IMR-90 (cell line): ENCODE data around the gene UBR4. TPM values are rescaled to one million over a fixed set of nuclear protein-coding genes. Genes with fewer than 3 reads are reported as not detected.

Source experiments
- ATAC-seq: fragments of 200-7000 bp; cut with Tn5 transposase; 2 replicates; pipeline ENCODE4 v1.9.1; 2020; ENCODE audit warnings: low read depth, mild to moderate bottlenecking, moderate library complexity
- BruUV-seq: library from RNA; stranded (reverse); fragments of 400-500 nt; replicated peaks from 2 replicates; lab custom pipeline; 2021; lab: Mats Ljungman, UMichigan
- CTCF ChIA-PET: fragments of 300-600 bp; formaldehyde crosslinking; extraction: SDS; loops from one replicate; lab custom pipeline; 2021; ENCODE audit warnings: antibody characterized with exemption; lab: Yijun Ruan, JAX
- POLR2A ChIA-PET: fragments of 300-600 bp; sonication (Branson Sonifier 250); formaldehyde crosslinking; loops from one replicate; lab custom pipeline; 2022; ENCODE audit warnings: antibody characterized with exemption; ENCODE audit not compliant: unreplicated experiment; lab: Charles Lee
- DNase-seq: peaks from one replicate; pipeline ENCODE4 v3.0.0; 2013
- H2AFZ ChIP-seq: replicated peaks from 2 replicates; pipeline ENCODE3; 2013; ENCODE audit warnings: low read length, mild to moderate bottlenecking; ENCODE audit not compliant: poor library complexity
- H2AK5ac ChIP-seq: 2 replicates; pipeline ENCODE4 v1.6.1; 2013; ENCODE audit warnings: low read depth, low read length, inconsistent platforms
- H2AK9ac ChIP-seq: replicated peaks from 2 replicates; pipeline ENCODE3; 2013; ENCODE audit warnings: mild to moderate bottlenecking, low read depth, low read length, moderate library complexity; ENCODE audit not compliant: poor library complexity
- H2BK120ac ChIP-seq: 2 replicates; pipeline ENCODE4 v1.6.1; 2013; ENCODE audit warnings: low read depth, low read length, inconsistent platforms
- H2BK15ac ChIP-seq: 3 replicates; pipeline ENCODE4 v1.6.1; 2013; ENCODE audit warnings: low read depth, low read length, inconsistent platforms
- H2BK20ac ChIP-seq: 2 replicates; pipeline ENCODE4 v1.6.1; 2013; ENCODE audit warnings: low read depth, mild to moderate bottlenecking, inconsistent platforms, low read length, moderate library complexity
- H2BK5ac ChIP-seq: 2 replicates; pipeline ENCODE4 v1.6.1; 2013; ENCODE audit warnings: mild to moderate bottlenecking, low read depth, low read length, inconsistent platforms; ENCODE audit not compliant: poor library complexity, severe bottlenecking
- H3K14ac ChIP-seq: replicated peaks from 2 replicates; pipeline ENCODE4 v1.6.1; 2013; ENCODE audit warnings: low read depth, low read length, inconsistent platforms
- H3K18ac ChIP-seq: 2 replicates; pipeline ENCODE4 v1.6.1; 2013; ENCODE audit warnings: low read depth, low read length, control low read depth
- H3K23ac ChIP-seq: 2 replicates; pipeline ENCODE4 v1.6.1; 2013; ENCODE audit warnings: low read depth, low read length, inconsistent platforms
- H3K27ac ChIP-seq: 2 replicates; pipeline ENCODE4 v1.5.1; 2013; ENCODE audit warnings: mild to moderate bottlenecking, control low read depth, low read length; ENCODE audit not compliant: insufficient read depth
- H3K27me3 ChIP-seq: 2 replicates; pipeline ENCODE4 v1.6.1; 2013; ENCODE audit warnings: low read length; ENCODE audit not compliant: control insufficient read depth, insufficient read depth
- H3K36me3 ChIP-seq: 2 replicates; pipeline ENCODE4 v1.6.1; 2013; ENCODE audit warnings: low read length, mixed read lengths; ENCODE audit not compliant: control insufficient read depth, insufficient read depth
- H3K4ac ChIP-seq: 2 replicates; pipeline ENCODE4 v1.6.1; 2013; ENCODE audit warnings: low read depth, low read length, inconsistent platforms
- H3K4me1 ChIP-seq: 2 replicates; pipeline ENCODE4 v1.6.1; 2013; ENCODE audit warnings: low read length, mixed read lengths; ENCODE audit not compliant: control insufficient read depth, insufficient read depth
- H3K4me2 ChIP-seq: 2 replicates; pipeline ENCODE4 v1.6.1; 2013; ENCODE audit warnings: low read depth, mild to moderate bottlenecking, control low read depth, low read length, moderate library complexity
- H3K4me3 ChIP-seq: 2 replicates; pipeline ENCODE4 v1.5.1; 2013; ENCODE audit warnings: low read depth, mild to moderate bottlenecking, control low read depth, low read length, moderate library complexity; ENCODE audit not compliant: insufficient read depth
- H3K56ac ChIP-seq: 2 replicates; pipeline ENCODE4 v1.6.1; 2013; ENCODE audit warnings: low read length, inconsistent platforms; ENCODE audit not compliant: insufficient read depth; ENCODE audit errors: extremely low read depth
- H3K79me1 ChIP-seq, 2 experiments: 2 replicates each; pipeline ENCODE4 v1.6.1; 2013; ENCODE audit warnings: low read length in 2 of 2, inconsistent platforms in 1 of 2, low read depth in 1 of 2
- H3K9ac ChIP-seq: 2 replicates; pipeline ENCODE4 v1.6.1; 2013; ENCODE audit warnings: low read depth, low read length, control low read depth
- H3K9me1 ChIP-seq: 2 replicates; pipeline ENCODE4 v1.6.1; 2013; ENCODE audit warnings: low read length, inconsistent platforms; ENCODE audit not compliant: insufficient read depth
- H3K9me3 ChIP-seq: 2 replicates; pipeline ENCODE4 v1.6.1; 2013; ENCODE audit warnings: low read length; ENCODE audit not compliant: control insufficient read depth, insufficient read depth
- H4K20me1 ChIP-seq: 2 replicates; pipeline ENCODE4 v1.6.1; 2013; ENCODE audit warnings: low read length, inconsistent platforms; ENCODE audit not compliant: insufficient read depth
- H4K5ac ChIP-seq: 2 replicates; pipeline ENCODE4 v1.6.1; 2013; ENCODE audit warnings: mild to moderate bottlenecking, low read depth, low read length, control low read depth
- H4K8ac ChIP-seq, 2 experiments: 2 replicates each; pipeline ENCODE4 v1.6.1; 2013; ENCODE audit warnings: low read depth in 2 of 2, low read length in 2 of 2, control low read depth in 1 of 2, inconsistent platforms in 1 of 2
- H4K91ac ChIP-seq: 2 replicates; pipeline ENCODE4 v1.6.1; 2013; ENCODE audit warnings: low read depth, low read length, inconsistent platforms; ENCODE audit not compliant: insufficient read depth
- BHLHE40 ChIP-seq: fragments of 150-350 bp; IDR thresholded peaks from 2 replicates; pipeline ENCODE4 v1.6.1; 2016; ENCODE audit warnings: mild to moderate bottlenecking, low read depth, low read length
- CEBPB ChIP-seq: IDR thresholded peaks from 2 replicates; pipeline ENCODE4 v1.6.1; 2012; ENCODE audit warnings: low read depth, low read length, improper control_type of control experiment
- CHD1 ChIP-seq: IDR thresholded peaks from 2 replicates; pipeline ENCODE4 v1.6.1; 2012; ENCODE audit warnings: low read depth, low read length, improper control_type of control experiment
- ELK1 ChIP-seq: fragments of 150-350 bp; IDR thresholded peaks from 2 replicates; pipeline ENCODE4 v1.6.1; 2016; ENCODE audit warnings: low read depth, mild to moderate bottlenecking, low read length, moderate library complexity, borderline replicate concordance
- FOS ChIP-seq: fragments of 150-350 bp; IDR thresholded peaks from 2 replicates; pipeline ENCODE4 v1.6.1; 2016; ENCODE audit warnings: low read depth, low read length
- MAFK ChIP-seq: IDR thresholded peaks from 2 replicates; pipeline ENCODE4 v1.6.1; 2012; ENCODE audit warnings: low read depth, low read length, improper control_type of control experiment
- MAZ ChIP-seq: IDR thresholded peaks from 2 replicates; pipeline ENCODE4 v1.6.1; 2012; ENCODE audit warnings: low read depth, mild to moderate bottlenecking, low read length, improper control_type of control experiment, moderate library complexity, borderline replicate concordance
- MXI1 ChIP-seq: IDR thresholded peaks from 2 replicates; pipeline ENCODE4 v1.6.1; 2012; ENCODE audit warnings: low read depth, mild to moderate bottlenecking, low read length, moderate library complexity, borderline replicate concordance
- NFE2L2 ChIP-seq: fragments of 150-350 bp; IDR thresholded peaks from 2 replicates; pipeline ENCODE4 v1.6.1; 2016; ENCODE audit warnings: low read depth, mild to moderate bottlenecking, low read length
- POLR2A ChIP-seq: IDR thresholded peaks from 2 replicates; pipeline ENCODE4 v1.6.1; 2012; ENCODE audit warnings: mild to moderate bottlenecking, low read depth, low read length
- RAD21 ChIP-seq: IDR thresholded peaks from 2 replicates; pipeline ENCODE4 v1.6.1; 2012; ENCODE audit warnings: low read length, improper control_type of control experiment
- RCOR1 ChIP-seq: IDR thresholded peaks from 2 replicates; pipeline ENCODE4 v1.6.1; 2012; ENCODE audit warnings: mild to moderate bottlenecking, low read length, improper control_type of control experiment; ENCODE audit not compliant: insufficient replicate concordance
- RFX5 ChIP-seq: IDR thresholded peaks from 2 replicates; pipeline ENCODE4 v1.8.0; 2012; ENCODE audit warnings: low read depth, mild to moderate bottlenecking, low read length, moderate library complexity
- SMC3 ChIP-seq: fragments of 150-350 bp; IDR thresholded peaks from 2 replicates; pipeline ENCODE4 v1.6.1; 2016; ENCODE audit warnings: low read depth, mild to moderate bottlenecking, antibody characterized with exemption, low read length, moderate library complexity
- USF2 ChIP-seq: fragments of 150-350 bp; IDR thresholded peaks from 2 replicates; pipeline ENCODE4 v1.6.1; 2017; ENCODE audit warnings: mild to moderate bottlenecking, antibody characterized with exemption, low read length, low read depth
- WGBS, 2 experiments: methylation state at CpG; one replicate each; pipeline versions ENCODE4 v1.1.5 to v1.1.7; 2013; ENCODE audit warnings: missing lambda C conversion rate in 2 of 2; ENCODE audit not compliant: insufficient read length in 1 of 2; ENCODE audit errors: extremely low coverage in 2 of 2; 5-methylcytosine and 5-hydroxymethylcytosine counted together
- dilution Hi-C: fragments of 300-500 bp; cut with HindIII; formaldehyde crosslinking; loops from one replicate; pipeline ENCODE4 v1.14.3; 2018; ENCODE audit warnings: low sequenced_read_pairs; ENCODE audit not compliant: unreplicated experiment
- in situ Hi-C: fragments of 300-500 bp; cut with MboI; formaldehyde crosslinking; loops from 3 replicates; pipeline ENCODE4 v1.14.3; 2019; ENCODE audit warnings: low sequenced_read_pairs, inconsistent platforms, mixed read lengths
- intact Hi-C: fragments of 100-400 bp; cut with micrococcal nuclease; formaldehyde crosslinking; loops from 2 replicates; pipeline ENCODE4 v1.10.0; 2022
- polyA plus RNA-seq, 3 experiments: library from polyadenylated mRNA; depleted of rRNA; stranded (reverse); fragments of >200 nt; gene quantifications; 2 replicates each; pipeline ENCODE4 v1.2.3, GENCODE V29; 2012; ENCODE audit warnings: low replicate concordance in 1 of 3
- total RNA-seq: library from RNA; depleted of rRNA; stranded (reverse); fragments of >200 nt; gene quantifications from 2 replicates; pipeline ENCODE4 v1.2.3, GENCODE V29; 2012
- TF ChIP-seq, protein P1 (sequence below): conservative IDR thresholded peaks from 2 replicates; pipeline ENCODE4 v1.5.1; 2012; ENCODE audit warnings: mild to moderate bottlenecking, low read depth, low read length, improper control_type of control experiment

Gene UBR4
- total and polyA plus RNA-seq, 2 of the 4 experiments (the other 2 are of a cell fraction), result 87.8 to 121 TPM

DNA sequence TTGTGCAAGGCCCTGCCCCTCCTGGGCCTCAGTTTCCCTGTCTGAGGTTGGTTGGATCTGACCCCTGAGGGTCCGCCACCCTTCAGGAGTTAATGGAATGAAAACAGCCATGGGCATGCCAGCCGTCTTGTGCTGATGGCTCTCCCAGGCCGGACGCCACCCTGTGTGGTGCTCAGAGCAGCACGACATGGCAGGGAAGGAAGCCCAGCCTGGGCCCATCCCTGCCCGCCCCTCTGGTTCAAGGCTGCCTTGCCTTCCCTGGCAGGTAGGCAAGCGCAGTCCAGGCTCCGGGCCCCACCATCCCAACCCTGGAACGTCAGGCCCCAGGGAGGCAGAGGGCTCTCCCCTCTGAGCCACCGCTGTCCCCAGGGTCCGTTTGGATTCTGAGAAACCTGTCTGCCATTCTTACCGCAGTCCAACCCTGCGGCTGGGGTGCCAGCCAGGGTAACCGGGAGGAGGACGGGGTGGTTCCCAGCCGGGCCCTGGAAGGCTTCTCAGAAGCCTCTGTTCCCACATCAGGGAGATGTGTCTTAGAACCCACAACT, 145.1 kb downstream of the UBR4 start:
- in situ Hi-C loops, result no loop called here
- CTCF ChIA-PET, result no interaction called here

More for the DNA sequence above, 145.1 kb downstream of the UBR4 start:
- Histone ChIP-seq H3K14ac (no peak overlapping the region), H3K4me2 (no peak overlapping the region), H2BK20ac (no peak overlapping the region), H3K4ac (no peak overlapping the region), H4K91ac (no peak overlapping the region), H2BK5ac (no peak overlapping the region), H3K9me1 (no peaks in the 10 kb centered on the region), H3K36me3 (no peaks in the 10 kb centered on the region), H3K4me1 (peaks cover 2% of the 10 kb centered on the region; the same call in 1 of the 2 replicates), H2AK5ac (no peak overlapping the region), H3K9me3 (no peaks in the 10 kb centered on the region), H2BK15ac (no peak overlapping the region), H3K4me3 (no peak overlapping the region), H2BK120ac (no peak overlapping the region), H2AFZ (no peak overlapping the region), H3K27ac (no peak overlapping the region), H3K27me3 (no peaks in the 10 kb centered on the region), H3K79me1 (no peaks in the 10 kb centered on the region), H3K9ac (no peak overlapping the region), H4K5ac (no peak overlapping the region), H4K20me1 (no peaks in the 10 kb centered on the region), H3K23ac (no peak overlapping the region), H4K8ac (no peak overlapping the region), H2AK9ac (no peak overlapping the region), H3K18ac (no peak overlapping the region), H3K56ac (no peak overlapping the region)
- BruUV-seq, result no TSS peak
- intact Hi-C loops, result no loop called here
- dilution Hi-C loops, result no loop called here
- no peak for ATAC-seq
- 93% methylated on average over 11 of the region's 16 CpGs; no CpG with 5 or more reads in 1 of the 2 experiments for WGBS, 2 experiments
- DNase-seq, result no peak
- POLR2A ChIA-PET, result no interaction called here
- TF ChIP-seq RAD21 (no peak), SMC3 (no peak), CEBPB (no peak), BHLHE40 (no peak), FOS (no peak), RCOR1 (no peak), MAZ (no peak), RFX5 (no peak), CHD1 (no peak), MAFK (no peak), POLR2A (no peak), MXI1 (no peak), ELK1 (no peak), USF2 (no peak), NFE2L2 (no peak)
- TF ChIP-seq, protein P1, sequence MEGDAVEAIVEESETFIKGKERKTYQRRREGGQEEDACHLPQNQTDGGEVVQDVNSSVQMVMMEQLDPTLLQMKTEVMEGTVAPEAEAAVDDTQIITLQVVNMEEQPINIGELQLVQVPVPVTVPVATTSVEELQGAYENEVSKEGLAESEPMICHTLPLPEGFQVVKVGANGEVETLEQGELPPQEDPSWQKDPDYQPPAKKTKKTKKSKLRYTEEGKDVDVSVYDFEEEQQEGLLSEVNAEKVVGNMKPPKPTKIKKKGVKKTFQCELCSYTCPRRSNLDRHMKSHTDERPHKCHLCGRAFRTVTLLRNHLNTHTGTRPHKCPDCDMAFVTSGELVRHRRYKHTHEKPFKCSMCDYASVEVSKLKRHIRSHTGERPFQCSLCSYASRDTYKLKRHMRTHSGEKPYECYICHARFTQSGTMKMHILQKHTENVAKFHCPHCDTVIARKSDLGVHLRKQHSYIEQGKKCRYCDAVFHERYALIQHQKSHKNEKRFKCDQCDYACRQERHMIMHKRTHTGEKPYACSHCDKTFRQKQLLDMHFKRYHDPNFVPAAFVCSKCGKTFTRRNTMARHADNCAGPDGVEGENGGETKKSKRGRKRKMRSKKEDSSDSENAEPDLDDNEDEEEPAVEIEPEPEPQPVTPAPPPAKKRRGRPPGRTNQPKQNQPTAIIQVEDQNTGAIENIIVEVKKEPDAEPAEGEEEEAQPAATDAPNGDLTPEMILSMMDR, result no peak
